Type B pancreatic cell (in vitro differentiated cells): ENCODE results near the gene SMYD3. TPM values are rescaled to one million over a fixed set of nuclear protein-coding genes. Genes with fewer than 3 reads are reported as not detected.

Experiments used
- DNase-seq: peaks from one replicate; pipeline ENCODE4 v3.0.0; 2021; ENCODE audit warnings: mixed read lengths; ENCODE audit not compliant: unreplicated experiment; ENCODE audit errors: extremely low spot score
- H3K27ac Mint-ChIP-seq: 2 replicates; pipeline ENCODE4 v1.8.0; 2021; ENCODE audit warnings: mild to moderate bottlenecking, mixed read lengths
- H3K27me3 Mint-ChIP-seq: 2 replicates; pipeline ENCODE4 v1.8.0; 2021; ENCODE audit warnings: mixed read lengths
- H3K36me3 Mint-ChIP-seq: 2 replicates; pipeline ENCODE4 v1.8.0; 2021; ENCODE audit warnings: mixed read lengths
- H3K4me1 Mint-ChIP-seq: one replicate; pipeline ENCODE4 v1.8.0; 2021; ENCODE audit warnings: mixed read lengths; ENCODE audit not compliant: unreplicated experiment
- H3K4me3 Mint-ChIP-seq: 2 replicates; pipeline ENCODE4 v1.8.0; 2021; ENCODE audit warnings: mild to moderate bottlenecking, mixed read lengths
- H3K9me3 Mint-ChIP-seq: 2 replicates; pipeline ENCODE4 v1.8.0; 2021; ENCODE audit warnings: mixed read lengths
- total RNA-seq: library from RNA; stranded (reverse); gene quantifications from 2 replicates; pipeline ENCODE4 v1.2.1, GENCODE V29; 2021; ENCODE audit warnings: low replicate concordance
- TF ChIP-seq, protein P1 (sequence below): fragments of 200-600 bp; sonication (generic); conservative IDR thresholded peaks from 2 replicates; pipeline ENCODE4 v1.5.0; 2021; ENCODE audit warnings: antibody characterized with exemption, mild to moderate bottlenecking

The SMYD3 gene
- total RNA-seq, 1 donor from 2014 or later: 19.4 TPM

DNA sequence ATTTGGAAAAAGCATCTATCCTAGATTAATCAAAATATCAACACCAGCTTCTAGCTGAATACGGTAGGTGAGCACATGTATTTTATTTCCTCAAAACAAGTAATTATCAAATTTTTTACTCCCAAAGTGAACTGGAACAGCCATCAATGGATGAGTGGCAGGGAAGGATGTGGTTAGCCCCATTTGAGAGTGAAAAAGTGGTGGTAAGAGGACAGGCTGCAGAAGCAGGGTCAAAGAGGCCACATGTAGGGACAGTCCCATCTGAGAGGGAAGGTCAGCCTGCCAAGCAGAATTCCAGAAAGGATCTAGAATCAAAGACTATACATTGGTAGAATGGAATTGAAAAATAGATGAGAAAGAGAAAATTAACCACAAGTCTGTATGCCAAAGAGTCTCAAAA is 163.8 kb downstream of the SMYD3 start:
- Mint-ChIP-seq H3K9me3 (no peaks in the 10 kb centered on the region), H3K27ac (no peak overlapping the region), H3K4me1 (no peaks in the 10 kb centered on the region), H3K27me3 (no peaks in the 10 kb centered on the region), H3K4me3 (no peak overlapping the region), H3K36me3 (no peaks in the 10 kb centered on the region)
- no peak for DNase-seq
- TF ChIP-seq, protein P1, sequence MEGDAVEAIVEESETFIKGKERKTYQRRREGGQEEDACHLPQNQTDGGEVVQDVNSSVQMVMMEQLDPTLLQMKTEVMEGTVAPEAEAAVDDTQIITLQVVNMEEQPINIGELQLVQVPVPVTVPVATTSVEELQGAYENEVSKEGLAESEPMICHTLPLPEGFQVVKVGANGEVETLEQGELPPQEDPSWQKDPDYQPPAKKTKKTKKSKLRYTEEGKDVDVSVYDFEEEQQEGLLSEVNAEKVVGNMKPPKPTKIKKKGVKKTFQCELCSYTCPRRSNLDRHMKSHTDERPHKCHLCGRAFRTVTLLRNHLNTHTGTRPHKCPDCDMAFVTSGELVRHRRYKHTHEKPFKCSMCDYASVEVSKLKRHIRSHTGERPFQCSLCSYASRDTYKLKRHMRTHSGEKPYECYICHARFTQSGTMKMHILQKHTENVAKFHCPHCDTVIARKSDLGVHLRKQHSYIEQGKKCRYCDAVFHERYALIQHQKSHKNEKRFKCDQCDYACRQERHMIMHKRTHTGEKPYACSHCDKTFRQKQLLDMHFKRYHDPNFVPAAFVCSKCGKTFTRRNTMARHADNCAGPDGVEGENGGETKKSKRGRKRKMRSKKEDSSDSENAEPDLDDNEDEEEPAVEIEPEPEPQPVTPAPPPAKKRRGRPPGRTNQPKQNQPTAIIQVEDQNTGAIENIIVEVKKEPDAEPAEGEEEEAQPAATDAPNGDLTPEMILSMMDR: no peak

DNA sequence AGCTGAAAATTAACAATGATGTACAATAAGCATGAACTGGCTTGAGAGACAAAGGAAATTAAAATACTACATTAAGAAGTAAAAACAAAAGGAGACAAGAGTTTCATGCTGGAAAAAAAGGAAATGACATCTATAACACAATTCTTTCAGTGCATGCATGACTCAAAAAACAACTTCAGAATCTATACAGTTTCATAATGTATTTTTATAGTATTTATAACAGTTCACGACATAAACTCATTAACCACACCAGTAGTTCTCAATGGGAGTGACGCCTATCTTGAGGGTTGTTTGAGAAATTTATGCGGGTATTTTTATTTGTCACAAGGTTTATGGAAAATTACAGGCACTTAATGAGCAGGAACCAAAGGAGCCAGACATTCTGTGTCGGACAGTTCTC is 168.5 kb downstream of the SMYD3 start:
- Mint-ChIP-seq H3K4me1 (no peaks in the 10 kb centered on the region), H3K4me3 (no peak overlapping the region)
- TF ChIP-seq, protein P1: no peak

DNA sequence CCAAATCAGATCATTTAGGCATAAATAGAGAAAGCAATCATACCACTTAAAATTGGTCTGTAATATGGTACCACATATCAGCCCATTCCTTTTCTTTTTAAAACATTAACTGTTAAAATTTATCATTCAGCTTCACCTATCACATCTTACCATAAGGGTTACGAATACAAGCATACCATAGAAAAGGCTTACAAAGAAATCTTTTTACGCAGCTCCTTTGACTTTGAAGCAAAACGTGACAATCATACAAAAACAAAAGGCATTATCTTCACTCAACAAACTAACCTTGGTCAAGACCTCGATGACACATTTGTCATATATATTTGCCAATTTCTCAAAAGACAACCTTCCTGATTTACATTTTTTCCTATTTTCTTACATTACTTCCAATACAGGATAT is 169.0 kb downstream of the SMYD3 start:
- H3K9me3 Mint-ChIP-seq: no peaks in the 10 kb centered on the region
- TF ChIP-seq, protein P1: no peak
- H3K4me3 Mint-ChIP-seq: no peak overlapping the region
- no peaks in the 10 kb centered on the region for H3K27me3 Mint-ChIP-seq
- H3K36me3 Mint-ChIP-seq: no peaks in the 10 kb centered on the region
- no peak for DNase-seq
- H3K27ac Mint-ChIP-seq: no peak overlapping the region
- H3K4me1 Mint-ChIP-seq: no peaks in the 10 kb centered on the region

More for the DNA sequence above, 168.5 kb downstream of the SMYD3 start:
- Mint-ChIP-seq H3K27me3 (no peaks in the 10 kb centered on the region), H3K36me3 (no peaks in the 10 kb centered on the region), H3K27ac (no peak overlapping the region), H3K9me3 (no peaks in the 10 kb centered on the region)
- DNase-seq: no peak

DNA sequence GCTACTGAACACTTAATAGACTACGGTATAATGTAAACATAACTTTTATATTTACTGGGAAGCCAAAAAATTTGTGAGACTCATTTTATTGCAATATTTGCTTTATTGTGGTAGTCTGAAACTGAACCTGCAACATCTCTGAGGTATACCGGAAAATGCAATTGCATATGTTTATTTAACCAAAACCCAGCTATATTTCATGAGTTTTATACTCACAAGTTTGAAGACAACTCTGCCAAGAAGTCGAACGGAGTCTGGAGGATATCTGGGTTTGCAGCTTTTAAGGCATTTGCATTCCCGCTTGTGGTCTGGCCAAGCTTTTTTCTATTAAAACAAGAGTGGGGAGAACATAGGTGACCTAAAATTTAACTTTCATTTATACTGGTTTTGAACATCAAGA is 171.9 kb downstream of the SMYD3 start:
- TF ChIP-seq, protein P1: no peak
- DNase-seq: no peak
- H3K4me3 Mint-ChIP-seq: no peak overlapping the region
- H3K36me3 Mint-ChIP-seq: no peaks in the 10 kb centered on the region
- H3K27ac Mint-ChIP-seq: no peak overlapping the region
- H3K4me1 Mint-ChIP-seq: no peaks in the 10 kb centered on the region
- H3K27me3 Mint-ChIP-seq: no peaks in the 10 kb centered on the region
- no peaks in the 10 kb centered on the region for H3K9me3 Mint-ChIP-seq

DNA sequence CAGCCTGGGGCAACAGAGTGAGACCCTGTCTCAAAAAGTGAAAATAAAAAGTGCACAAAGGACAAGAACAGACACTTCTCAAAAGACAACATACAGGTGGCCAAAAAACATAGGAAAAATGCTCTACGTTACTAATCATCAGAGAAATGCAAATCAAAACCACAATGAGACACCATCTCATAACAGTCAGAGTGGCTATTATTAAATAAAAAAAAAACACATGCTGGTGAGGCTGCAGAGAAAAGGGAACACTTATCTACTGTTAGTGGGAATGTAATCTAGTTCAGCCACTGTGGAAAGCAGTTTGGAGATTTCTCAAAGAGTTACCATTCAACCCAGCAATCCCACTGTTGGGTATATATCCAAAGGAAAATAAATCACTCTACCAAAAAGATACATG is 173.2 kb downstream of the SMYD3 start:
- TF ChIP-seq, protein P1: no peak
- no peak for DNase-seq
- peaks cover 6% of the 10 kb centered on the region for H3K36me3 Mint-ChIP-seq
- no peaks in the 10 kb centered on the region for H3K27me3 Mint-ChIP-seq
- H3K4me3 Mint-ChIP-seq: no peak overlapping the region
- H3K4me1 Mint-ChIP-seq: no peaks in the 10 kb centered on the region
- H3K27ac Mint-ChIP-seq: no peak overlapping the region
- H3K9me3 Mint-ChIP-seq: peaks cover 4% of the 10 kb centered on the region

DNA sequence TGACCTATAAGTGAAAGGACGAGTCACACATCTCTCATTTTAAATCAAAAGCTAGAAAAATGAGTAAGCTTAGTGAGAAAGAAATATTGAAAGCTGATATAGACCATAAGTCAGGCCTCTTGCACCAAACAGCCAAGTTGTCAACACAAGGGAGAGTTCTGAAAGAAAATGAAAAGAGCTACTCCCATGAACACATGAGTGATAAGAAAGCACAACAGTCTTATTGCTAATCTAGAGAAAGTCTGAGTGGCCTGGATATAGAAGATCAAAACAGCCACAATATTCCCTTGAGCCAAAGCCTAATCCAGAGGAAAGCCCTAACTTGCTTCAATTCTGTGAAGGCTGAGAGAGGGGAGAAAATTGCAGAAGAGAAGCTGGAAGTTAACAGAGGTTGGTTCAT is 175.0 kb downstream of the SMYD3 start:
- Mint-ChIP-seq H3K27ac (no peak overlapping the region), H3K36me3 (peaks cover 6% of the 10 kb centered on the region), H3K4me3 (no peak overlapping the region), H3K4me1 (no peaks in the 10 kb centered on the region), H3K27me3 (no peaks in the 10 kb centered on the region), H3K9me3 (peaks cover 4% of the 10 kb centered on the region)
- TF ChIP-seq, protein P1: no peak
- DNase-seq: no peak
